Testis (tissue), 2 donors: ENCODE results near the gene CDH13.

Experiments used
- POLR2A ChIP-seq: fragments of 450-650 bp; IDR thresholded peaks from one replicate; pipeline ENCODE4 v1.6.1; 2017; ENCODE audit warnings: antibody characterized with exemption, mild to moderate bottlenecking, moderate library complexity
- TF ChIP-seq, protein P1 (sequence below), 3 experiments: fragments of 450-650 bp in 2 of 3; fragments of 200-600 bp in 1 of 3; sonication (generic) in 1 of 3; IDR thresholded peaks; one replicate each; pipeline ENCODE4 v1.5.1; 2016 to 2019; ENCODE audit warnings: antibody characterized with exemption in 3 of 3, mild to moderate bottlenecking in 2 of 3, moderate library complexity in 1 of 3

DNA sequence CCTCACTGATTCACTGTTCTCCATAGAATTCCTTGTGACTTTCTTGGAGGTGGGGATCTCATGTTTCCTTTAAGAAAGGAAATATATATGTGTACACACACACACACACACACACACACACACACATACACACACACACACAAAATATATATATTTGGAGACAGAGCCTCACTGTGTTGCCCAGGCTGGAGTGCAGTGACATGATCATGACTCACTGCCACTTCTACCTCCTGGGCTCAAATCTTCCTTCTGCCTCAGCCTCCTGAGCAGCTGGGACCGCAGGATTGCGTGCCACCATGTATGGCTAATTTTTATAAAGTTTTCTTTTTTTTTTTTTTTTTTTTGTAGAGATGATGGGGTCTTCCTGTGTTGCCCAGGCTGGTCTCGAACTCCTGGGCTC lies 45.9 kb downstream of the CDH13 start:
- TF ChIP-seq, protein P1, sequence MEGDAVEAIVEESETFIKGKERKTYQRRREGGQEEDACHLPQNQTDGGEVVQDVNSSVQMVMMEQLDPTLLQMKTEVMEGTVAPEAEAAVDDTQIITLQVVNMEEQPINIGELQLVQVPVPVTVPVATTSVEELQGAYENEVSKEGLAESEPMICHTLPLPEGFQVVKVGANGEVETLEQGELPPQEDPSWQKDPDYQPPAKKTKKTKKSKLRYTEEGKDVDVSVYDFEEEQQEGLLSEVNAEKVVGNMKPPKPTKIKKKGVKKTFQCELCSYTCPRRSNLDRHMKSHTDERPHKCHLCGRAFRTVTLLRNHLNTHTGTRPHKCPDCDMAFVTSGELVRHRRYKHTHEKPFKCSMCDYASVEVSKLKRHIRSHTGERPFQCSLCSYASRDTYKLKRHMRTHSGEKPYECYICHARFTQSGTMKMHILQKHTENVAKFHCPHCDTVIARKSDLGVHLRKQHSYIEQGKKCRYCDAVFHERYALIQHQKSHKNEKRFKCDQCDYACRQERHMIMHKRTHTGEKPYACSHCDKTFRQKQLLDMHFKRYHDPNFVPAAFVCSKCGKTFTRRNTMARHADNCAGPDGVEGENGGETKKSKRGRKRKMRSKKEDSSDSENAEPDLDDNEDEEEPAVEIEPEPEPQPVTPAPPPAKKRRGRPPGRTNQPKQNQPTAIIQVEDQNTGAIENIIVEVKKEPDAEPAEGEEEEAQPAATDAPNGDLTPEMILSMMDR (IDR thresholded peaks at IDR 0.05) = no peak
- no peak for TF ChIP-seq POLR2A
